T1000 (cell line): ENCODE data around the gene ROBO4.
A peak's percentile ranks its signal among the peaks of the same experiment; 100 is the strongest.

Source experiments
- DNase-seq: peaks from one replicate; lab custom pipeline; 2025; ENCODE audit warnings: mixed read lengths; lab: John Stamatoyannopoulos, UW

ROBO4 gene

DNA sequence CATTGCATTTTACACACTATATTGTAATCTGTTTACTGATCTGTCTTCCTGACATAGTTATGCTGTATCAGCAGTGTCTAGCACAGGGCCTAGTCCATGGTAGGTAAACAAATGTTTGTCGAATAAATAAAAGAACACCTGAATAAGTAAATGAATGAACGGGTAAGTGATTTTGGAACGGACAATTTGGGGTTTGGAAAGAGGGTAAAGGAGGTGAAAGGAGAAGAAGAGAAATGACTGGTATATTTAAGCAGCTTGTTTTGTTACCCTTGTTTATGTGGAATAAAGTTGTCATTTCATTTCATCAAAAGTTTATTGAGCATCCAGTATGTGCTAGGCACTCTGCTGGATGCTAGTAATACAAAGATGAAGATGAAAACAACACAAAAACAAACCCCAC is 21.3 kb upstream of the ROBO4 start, which contains the start of gene HEPN1:
TSS of gene HEPN1 (plus strand) at position 301 of the 400 bp plus-strand sequence.
- no peak for DNase-seq

DNA sequence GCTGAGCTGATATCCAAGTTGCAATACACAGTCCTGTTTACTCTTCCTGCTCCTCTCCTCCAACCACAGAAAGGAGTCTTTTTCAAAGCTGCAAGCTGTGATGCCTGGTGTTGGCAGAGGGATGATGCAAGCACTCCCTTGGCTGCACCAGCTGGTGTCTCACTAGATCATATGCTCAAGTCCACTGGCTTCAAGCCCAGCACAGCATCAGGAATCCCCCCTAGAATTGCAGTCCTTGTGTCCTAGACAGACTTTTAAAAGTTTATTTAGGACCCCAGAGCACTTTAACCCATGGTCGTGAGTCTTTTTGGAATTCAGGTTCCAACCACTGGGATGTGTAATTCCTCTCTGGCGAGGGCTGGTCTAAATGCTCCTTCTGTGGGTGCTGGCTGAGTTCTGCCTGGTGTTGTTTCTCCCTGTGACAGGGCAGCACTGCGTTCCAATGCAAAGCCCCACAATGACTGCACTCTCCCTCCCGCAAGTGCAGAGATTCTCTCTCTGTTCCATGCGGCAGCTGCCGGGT is 19.5 kb upstream of the ROBO4 start:
- DNase-seq: no peak

DNA sequence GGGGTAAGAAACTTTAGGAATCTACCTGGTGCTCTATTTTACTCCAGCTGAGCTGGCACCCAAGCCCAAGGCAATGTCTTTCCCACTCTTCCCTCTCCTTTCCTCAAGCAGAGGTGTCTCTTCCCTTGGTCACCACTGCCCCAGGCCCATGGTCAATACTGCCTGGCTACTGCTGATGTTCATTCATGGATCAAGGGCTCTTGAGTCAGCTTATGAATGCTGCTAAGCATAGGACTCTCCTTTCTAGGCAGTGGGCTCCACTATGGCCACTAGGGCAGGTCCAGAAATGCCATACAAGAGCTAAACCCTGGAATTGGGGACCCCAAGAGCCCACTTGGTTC is 18.7 kb upstream of the ROBO4 start:
- no peak for DNase-seq

DNA sequence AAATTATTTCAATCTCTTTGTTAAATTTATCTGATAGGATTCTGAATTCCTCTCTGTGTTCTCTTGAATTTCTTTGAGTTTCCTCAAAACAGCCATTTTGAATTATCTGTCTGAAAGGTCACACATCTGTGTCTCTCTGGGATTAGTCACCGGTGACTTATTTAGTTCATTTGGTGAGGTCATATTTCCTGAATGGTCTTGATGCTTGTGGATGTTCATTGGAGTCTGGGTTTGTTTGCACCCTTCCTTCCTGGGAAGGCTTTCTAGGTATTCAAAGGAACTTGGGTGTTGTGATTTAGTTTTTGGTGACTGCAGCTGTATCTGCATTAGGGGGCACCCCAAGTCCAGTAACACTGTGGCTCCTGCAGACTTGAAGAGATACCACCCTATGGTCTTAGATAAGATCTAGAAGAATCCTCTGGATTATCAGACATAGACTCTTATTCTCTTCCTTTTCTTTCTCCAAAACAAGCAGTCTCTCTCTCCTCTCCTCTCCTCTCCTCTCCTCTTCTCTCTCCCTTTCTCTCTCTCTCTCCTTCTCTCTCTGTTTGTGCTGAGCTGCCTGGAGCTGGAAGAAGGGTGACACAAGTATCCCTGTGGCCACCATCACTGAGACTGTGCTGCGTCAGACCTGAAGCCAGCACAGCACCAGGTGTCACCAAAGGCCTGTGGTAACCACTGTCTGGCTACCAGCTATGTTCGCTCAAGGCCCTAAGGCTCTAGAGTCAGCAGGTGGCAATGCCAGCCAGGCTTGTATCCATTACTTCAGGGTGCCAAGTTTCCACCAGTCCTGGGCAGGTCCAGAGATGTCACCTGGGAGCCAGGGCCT is 18.1 kb upstream of the ROBO4 start:
- no peak for DNase-seq

DNA sequence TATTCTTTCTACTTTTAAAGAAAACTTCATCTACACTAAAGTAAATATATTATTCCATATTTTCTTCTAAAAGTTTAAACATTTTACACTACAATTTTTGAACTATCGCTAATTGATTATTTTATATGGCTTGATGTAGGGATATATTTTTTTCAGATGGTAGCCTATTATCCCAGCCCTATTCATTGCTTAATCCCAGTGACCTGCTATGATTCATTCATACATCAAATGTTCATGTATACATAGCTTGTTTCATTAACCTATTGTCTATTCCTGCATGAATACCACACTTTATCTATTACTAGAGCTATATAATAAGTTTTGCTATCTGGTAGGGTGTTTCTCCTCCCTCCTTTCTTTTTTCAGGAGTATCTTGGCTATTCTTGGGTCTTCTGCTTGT is 5.0 kb upstream of the ROBO4 start:
- no peak for DNase-seq

DNA sequence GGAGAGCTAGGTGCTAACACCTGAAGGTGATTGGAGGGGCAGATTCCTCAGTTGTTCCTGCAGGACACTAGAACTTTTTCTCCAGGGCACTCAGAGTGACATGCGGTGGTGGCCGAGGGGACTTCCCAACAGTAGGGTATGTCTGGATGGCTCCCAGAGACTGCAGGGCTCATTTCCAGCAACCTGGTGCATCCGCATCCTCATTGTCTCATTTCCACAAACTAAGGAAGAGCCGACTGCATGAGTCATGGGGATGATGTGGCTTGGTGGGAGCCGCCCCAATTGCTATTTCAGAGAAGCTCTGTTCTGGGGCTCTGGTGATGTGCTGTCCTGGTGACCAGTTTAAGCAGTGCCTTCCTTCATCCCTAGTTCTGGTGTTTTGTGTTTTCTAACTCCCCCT is 2.8 kb upstream of the ROBO4 start:
- peak; percentile 40 for DNase-seq

DNA sequence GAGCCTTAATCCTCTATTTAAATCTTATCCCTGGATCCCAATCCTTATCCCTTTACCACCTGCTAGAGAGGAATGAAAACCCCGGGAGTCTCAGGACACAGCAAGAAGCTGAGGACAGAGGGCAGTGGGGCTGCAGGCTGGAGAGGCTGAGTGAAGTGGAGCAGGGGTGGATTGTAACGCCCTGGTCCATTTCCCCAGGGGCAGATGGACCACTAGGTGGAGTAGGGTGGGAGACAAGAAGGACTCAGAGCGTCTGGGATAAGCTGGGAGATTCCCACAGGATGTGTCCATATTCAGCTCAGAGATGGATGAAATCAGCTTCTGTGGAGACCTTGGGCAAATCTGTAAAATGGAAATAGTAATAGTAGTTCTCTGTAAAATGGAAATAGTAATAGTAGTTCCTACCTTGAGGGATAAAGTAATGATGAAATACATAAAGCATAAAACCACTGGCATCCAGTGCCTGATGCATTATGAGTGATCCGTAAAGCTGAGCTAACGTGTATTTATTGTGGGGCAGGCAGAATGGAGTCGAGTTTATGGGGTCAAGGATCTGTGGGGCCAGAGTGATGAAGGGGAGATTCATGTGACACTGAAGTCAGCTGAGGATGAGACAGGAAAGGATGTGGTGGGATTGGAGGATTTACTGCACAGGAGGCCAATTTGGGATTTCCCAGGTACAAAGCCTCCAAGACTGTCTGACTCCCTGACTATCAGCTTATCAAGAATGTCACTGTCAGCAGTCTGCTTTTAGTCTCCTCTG is 1.9 kb upstream of the ROBO4 start:
- no peak for DNase-seq

DNA sequence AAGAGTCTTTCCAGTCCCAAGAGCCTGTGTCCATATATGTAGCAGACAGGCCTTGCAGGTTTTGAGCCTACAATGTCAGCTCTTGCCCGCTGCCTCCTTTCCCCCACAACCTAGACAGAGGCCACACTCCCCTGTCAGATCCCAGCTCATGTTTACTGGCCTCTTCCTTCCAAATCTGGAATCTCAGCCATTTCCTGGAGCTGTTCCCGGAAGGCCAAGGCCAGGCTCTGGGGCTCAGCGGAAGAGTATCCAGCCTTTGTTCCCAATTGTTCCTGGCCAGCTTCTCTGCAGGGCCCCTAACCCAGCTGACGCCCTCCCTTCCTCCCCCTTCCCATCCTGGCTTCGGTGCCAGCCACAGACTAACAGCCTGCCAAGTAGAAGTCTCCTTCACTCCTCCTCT is 1.0 kb upstream of the ROBO4 start:
- DNase-seq: no peak

DNA sequence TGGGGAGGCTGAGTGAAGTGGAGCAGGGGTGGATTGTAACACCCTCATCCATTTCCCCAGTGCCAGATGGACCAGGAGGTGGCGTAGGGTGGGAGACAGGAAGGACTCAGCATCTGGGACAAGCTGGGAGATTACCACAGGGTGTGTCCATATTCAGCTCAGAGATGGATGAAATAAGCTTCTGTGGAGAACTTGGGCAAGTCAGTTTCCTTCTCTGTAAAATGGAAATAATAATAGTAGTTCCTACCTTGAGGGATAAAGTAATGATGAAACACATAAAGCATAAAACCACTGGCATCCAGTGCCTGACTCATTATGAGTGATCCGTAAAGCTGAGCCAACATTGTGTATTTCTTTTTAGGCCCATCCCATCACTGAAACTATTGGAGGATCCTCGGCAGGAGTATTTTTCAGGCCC is 607 bp upstream of the ROBO4 start:
- peak; percentile 29 for DNase-seq

DNA sequence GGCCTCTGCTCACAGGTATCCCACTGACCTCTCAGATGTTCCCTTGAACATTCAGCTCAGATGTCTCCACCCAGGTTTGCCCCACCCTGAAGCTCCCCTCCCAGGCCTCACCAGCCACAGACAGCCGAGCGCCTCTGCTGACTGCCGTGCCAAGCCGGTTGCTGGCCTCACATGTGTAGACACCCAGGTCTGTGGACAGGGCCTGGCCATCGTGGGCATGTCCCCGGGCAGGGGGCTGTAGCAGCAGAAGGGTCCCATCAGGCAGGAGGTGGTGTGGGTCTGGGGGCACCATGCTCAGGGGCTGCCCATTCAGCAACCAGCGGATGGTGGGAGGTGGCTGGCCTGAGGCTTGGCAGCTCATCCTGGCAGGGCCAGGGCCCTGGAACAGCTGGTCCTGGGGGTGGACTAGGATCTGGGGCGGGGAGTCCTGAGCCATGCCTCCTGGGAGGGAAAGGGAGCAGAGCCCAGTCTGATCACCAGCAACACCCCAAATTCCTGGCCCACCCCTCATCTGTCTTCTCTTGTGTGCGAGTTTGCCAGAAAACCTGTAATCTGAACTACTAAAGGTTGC is 759 bp downstream of the ROBO4 start:
- no peak for DNase-seq

DNA sequence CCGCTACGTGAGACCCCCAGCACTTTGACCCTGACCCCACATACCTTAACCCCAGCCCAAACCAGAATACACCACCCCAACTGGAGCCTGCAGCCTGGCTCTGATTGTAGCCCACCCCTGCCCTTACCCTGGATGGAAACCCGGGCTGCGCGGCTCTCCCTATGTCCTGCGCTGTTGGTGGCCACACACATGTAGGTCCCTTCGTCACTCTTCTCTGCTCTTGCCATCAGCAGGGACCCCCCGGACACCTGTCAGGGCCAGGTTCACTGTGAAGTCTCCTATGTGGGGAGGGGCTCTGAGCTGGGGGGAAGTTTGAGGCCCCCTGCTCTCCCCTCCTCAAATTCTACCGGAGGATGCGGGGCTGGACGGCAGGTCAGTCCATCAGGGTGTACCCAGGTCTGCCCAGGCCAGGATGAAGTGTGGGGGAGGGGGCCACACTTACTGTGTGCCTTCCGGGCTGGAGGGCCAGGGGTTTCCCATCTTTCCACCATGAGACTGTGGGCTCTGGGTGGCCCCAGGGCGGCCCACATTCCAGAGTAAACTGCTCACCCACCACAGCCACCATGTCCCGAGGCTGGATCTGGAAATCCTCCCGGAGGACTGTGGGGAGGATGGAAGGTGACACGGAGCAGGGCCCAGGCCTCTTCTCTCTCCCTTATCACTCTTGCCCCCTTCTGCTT is 1.5 kb downstream of the ROBO4 start:
- peak; percentile 12 for DNase-seq

DNA sequence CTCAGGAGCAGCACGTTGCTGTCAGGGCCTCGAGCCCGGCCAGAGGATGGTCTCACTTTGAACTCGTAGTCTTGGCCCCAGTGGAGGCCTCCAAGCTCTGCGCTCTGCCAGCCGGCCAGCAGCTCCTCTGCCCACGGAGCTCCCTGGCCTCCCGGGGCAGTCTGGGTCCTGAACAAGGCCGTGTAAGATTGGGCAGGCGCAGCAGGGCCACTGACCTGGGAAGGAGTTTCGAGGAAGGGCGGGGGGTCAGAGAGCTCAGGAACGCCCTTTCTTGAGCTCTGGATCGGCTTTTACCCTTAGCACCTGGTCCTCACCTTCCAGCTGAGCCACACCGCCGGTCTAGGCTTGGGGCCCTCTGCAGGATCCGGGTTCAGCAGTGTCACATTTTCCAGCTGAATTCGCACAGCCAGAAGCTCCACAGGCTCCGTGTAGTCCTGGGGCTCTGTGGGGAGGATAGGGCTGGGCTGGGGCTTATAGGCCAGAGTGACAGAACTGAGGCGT is 2.1 kb downstream of the ROBO4 start:
- no peak for DNase-seq

DNA sequence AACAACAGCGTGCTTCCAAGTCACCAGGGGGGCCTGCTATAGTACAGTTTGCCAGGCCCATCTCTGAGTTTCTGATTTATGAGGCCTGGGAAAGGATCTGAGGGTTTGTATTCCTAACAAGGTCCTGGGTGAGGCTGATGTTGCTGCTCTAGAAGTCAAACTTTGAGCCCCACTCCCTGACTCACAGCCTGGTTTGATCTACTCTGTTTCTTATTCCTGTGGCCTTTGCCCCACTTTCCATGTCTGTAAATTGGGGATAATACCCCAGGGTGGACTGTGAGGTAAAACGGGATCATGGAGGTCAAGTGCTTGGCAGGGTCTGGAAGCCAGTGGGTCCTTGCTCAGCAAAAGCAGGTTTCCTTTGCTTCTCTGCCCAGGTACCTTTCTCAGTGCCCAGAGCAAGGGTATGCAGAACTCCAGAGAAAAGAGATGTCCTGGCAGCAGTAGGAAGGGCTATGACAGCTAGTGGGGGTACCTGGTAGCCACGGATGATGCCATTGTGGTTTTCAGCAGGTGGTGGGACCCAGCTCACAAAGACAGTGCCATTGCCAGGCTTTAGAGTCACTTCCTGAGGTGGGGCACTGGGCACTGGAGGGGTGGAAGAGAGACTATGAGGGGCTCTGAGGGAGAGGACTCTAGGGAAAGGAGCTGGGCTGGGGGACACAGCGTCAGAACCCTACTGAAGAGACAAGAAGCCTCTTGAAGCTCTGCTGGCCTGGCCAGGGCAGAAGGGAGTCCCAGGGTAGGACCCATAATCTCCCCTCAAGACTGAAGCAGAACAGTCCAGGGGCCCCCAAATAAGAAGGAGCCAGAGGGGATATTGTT is 2.8 kb downstream of the ROBO4 start:
- no peak for DNase-seq

DNA sequence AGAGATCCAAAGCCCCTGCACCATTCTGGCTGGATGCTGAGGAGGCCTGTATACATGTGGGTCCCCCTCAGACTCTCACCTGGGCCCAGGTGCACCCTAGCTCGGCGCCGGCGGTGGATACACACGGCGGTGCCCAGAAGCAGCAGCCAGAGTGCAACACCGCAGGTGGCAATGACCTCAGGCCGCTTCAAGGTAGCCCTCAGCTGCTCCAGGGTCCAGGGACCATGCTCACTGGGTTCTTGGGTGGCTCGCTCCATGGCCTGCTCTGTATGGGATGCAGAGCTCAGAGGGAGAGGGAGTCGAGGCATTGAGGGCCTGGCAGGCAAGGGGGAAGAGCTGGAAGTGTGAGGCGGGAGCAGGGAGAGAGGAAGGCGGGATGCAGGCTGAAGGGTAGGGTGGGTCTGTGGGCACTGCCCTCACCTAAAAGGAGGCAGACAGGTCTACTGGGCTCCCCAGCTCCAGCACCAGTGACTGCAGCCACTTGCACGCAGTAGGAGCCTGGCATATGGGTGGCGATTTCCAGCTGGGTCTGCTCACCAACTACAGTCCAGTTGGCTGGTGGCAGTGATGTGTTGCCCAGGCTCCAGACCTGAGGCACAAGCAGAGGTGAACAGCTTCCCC is 3.8 kb downstream of the ROBO4 start:
- DNase-seq: no peak

DNA sequence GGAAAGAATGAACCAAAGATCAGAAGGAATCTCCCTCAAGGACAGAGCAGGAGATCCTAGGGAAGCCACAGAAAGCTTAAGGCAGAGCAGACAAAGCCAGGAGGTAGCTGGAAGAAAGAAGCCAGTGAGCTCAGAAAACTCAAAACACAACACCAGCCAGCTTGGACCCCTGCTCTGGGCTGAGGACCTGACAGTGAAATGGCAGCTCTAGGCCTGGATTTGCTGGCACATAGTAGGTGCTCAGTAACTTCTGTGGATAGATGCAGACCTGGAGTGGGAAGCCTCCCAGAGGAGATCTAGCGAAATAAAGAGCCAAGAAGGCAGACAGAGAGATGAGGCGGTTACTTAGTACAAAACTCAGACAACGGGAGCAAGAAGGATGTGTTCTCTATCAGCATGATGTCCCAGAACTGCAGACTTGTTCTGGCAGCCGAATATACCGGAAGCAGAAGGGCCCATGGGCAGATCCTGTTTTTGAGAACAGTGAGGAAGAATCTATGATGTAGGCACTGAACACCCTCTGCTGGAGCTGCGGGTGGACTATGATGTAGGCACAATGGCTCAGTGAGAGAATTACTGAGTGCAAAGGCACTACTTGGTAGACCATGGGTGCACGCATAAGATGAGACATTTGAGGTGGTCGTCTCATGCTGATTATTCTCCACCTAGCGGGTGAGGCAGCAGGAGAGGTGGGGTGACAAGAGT is 4.8 kb downstream of the ROBO4 start:
- DNase-seq: no peak

DNA sequence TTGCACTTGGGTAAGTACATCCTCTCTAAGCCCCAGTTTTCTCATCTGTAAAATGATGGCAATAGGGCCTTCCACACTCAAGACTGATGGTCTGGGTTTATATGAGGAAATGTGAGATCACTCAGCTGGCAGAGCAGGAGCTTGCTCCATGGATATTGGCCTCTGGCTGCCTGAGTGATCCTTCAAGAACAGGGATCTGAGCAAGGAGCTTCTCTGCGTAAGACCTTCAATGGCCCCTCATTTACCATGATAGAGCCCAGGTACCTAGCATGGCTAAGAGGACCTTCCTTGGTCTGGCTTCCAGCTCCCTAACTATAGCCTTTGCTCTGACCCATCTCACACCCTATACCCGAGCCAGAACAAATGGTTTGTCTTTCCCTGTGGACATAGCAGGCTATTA is 5.5 kb downstream of the ROBO4 start:
- DNase-seq: no peak

DNA sequence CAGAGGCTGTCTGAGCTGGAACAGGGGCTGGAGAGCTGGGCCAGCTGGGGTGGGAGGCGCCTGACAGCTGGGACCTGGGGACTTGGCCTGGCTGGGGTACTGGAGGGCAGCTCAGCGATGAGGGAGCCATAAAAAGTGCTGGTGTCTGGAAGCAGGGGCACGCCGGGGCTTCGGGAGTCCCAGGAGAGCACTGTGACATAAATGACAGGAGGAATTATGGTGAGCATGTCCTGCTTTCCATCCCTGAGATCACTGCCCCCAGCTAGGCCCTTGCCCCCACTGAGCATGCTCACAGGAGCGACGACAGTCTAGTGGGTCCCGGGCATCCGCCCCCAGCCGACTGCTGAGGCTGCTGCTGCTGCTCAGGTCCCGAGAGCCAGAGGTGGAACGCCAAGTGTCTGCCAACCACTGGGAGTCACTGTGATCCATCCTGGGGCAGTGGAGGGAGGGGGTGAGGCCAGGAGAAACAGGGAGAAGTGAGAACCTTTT is 6.2 kb downstream of the ROBO4 start:
- DNase-seq: no peak

DNA sequence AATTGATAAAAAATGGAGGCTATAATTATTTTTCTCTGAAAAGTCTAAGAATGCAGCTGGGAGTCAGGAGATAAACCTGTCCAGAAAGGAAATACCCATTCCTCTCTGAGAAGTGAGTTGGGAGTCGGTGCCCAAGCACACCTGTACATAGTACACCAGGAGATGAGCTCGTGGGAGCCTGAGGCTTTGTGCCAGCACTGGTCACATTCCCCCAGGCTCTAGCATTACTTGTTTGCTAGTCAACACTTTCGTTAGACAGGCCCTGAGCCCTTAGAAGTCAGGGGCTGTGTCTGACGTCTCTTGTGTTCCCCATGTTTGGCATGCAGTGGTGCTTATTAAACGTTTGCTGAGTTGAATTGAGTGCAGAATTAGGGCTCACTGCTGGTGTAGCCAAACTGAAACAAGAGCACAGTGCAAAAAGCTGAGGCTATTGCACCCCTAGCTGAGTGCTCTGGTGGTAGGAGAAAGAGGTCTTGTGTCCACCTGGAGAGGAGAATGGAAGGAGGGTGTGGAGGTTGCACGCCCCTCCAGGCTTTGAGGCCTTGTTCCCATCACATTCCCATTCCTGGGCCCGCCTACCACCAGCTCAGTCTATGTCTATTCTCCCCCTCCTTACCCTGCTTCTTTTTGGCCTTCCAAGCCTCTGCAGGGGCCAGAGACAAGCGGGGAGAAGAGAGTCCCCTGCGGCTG is 6.8 kb downstream of the ROBO4 start:
- DNase-seq: no peak

DNA sequence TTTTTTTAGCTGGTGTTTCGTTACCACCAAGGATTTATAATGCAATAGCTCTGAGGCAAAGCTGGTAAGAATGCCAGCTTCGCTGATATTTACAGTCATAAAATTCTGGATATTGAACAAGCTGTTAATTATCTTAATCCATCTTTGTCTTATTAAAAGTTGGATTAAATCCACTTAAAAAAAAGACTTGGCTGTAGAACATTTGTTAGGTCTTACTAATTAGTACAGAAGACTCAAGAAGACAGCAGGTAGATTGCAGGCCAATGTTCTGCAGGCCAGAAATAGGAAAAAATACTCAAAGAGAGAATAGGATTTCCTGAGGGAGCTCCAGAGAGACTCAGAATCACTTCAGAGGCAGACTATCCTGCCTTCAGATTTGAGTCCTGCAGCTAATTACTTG is 7.5 kb downstream of the ROBO4 start:
- DNase-seq: no peak
